ENCODE data around the gene PMIS2.
"Not testable (repeated sequence)": the region's sequence is repeated elsewhere in the genome, so short reads cannot be mapped to it uniquely, and the experiment has no call there.

PMIS2 gene

DNA sequence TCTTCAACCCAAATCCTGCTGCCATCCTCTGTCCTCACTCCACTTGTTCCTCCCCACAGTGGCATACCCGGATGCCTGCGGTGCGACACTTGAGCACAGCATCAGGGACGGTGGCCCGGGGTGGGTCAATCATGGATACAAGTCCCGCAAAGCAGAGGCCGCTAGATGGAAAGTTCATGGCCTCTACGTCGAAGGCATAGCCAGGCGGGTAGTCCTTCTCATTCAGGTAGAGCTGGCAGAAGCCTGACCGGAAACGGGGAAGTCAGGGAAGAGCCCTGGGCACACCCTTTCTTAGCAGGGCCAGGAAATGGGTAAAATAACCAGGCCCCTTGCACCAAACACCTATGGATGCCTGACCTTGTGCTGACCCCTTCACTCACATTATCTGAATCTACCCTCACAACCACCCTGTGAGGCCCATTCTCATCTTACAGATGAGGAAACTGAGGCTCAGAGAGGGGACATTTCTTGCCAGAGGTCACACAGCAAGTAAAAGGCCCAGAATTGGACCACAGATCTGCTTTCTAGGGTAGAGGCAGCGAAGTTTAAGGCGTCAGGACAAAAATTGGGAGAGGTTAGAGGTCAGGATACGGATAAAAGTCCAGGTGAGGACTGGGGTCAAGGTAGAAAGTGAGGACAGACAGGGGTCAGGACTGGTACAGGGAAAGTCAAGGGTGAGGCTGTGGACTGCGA lies 29.0 kb upstream of the PMIS2 start:
- DNase-seq = no peak

DNA sequence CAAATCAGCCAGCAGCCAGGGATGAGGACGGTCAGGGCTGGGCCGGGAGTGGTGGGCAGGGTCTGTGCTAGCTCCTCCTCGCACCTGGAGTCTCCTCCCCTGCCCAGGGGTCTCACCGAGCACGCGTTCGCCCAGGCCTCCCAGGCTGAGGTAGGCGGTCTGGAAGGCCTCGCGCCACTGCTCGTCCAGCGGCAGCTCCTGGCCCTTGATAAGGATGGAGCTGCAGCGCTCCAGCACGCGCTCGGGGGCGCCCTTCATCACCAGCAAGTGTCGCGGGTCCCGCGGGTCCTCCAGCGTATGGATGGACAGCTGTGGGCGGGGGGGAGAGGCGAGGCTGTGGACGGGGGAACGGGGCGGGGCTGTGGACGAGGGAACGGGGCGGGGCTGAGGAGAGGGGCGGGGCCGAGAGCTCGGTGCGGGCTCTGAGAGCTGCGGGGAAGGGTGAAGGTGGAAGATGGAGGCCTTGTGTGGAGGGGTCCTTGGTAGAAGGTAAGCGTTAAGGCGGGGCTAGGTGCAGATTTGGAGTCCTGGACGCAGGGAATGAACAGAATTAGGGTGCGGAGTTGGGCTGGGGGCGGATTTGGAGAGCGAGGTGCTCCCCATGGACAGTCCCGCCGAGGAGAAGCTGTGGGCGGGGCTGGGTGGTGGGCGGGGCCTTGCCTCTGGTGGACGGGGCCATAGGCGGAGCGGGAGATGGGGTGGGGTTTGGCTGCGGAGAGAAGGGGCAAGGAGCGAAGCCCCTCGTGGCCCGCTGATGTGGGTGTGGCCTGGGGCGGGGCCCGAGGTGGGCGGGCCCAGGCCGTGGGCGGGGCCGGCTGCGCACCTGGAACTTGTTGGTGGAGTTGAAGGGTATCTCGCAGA lies 28.2 kb upstream of the PMIS2 start:
- DNase-seq = peak; percentile 52 to 61

DNA sequence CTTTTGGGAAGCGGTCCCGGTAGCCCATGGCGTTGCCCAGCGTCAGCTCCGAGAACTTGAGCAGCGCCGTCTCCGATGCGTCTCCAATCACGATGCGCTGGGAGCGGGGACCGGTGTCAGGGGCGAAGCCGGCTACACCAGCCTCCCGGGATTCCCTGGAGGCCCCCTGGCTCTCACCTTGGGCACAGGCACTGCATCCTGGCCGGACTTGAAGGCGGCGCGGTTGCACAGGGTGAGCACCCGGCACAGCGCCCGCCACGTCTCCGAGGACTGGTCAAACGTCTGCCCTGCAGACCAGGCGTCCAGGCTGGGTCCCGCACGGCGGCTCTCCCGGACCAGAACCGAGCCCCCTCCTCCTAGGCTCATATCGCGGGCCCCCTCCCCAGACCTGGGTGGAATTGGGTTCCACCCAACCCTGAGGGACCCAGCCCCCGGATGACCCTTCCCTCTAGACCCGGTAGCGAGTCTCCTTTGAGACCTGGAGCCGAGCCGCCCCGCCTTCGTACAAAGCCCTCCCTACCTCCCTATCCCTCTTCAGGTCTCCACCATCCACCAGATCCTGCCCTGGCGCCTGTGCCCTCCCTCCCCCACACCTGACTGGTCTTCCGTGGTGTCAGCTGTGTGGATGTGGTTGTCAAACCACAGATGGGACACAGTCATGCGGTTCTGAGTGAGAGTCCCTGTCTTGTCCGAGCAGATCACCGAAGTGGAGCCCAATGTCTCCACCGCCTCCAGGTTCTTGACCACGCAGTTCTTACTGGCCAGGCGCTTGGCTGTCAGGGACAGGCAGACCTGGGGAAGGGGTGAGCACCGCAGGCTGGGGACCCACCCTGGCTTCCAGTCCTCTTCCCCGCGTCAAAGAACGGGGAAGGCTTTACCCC lies 27.3 kb upstream of the PMIS2 start:
- DNase-seq = no peak

DNA sequence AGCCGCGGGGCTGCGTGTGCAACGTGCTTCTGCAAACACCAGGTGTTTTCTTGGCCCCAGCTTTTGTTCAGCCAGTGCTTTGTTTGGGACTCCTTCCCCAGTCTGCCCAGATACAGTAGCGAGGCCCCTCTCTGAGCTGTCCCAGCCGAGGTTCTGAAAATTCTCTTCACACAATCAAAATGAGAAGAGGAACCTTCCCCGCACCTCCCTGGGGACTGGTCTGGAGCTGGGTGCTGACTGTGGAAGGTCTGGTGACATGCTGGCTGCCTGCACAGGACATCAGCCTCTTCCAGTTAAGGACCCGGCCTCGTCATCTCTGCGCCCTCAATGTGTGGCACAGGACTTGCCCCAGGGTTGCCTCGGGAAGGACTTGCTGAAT lies 26.7 kb upstream of the PMIS2 start:
- DNase-seq = no peak

DNA sequence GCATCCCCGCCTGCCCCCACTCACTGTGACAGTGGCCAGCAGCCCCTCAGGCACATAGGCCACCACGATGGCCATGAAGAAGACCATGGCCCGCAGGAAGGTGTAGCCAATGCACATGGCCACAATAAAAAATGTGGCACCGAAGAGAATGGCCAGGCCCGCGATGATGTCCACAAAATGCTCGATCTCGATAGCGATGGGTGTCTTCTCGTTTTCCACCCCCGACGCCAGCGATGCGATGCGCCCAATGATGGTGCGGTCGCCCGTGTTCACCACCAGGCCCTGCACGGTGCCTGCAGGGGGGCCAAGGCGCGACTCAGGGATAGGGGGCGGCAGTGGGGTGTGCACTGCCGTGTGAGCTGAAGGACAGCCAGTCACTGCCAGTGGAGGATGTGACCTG lies 26.2 kb upstream of the PMIS2 start:
- no peak for DNase-seq

DNA sequence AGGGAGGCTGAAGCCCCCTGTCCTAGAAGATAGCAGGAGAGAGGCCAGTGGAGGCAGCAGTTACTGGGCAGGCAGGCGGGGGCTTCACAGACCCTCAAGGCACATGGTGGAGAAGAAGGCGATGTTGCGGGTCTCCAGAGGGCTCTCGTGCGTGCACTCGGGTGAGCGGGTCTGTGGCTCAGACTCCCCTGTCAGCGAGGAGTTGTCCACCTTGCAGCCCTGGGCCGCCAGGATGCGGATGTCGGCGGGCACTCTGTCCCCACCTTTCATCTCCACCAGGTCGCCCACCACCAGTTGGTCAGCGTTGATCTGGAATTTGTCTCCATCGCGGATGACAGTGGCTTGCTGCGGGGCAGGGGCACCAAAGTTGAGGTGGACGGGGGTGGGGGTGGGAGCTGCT lies 25.7 kb upstream of the PMIS2 start:
- DNase-seq = no peak

DNA sequence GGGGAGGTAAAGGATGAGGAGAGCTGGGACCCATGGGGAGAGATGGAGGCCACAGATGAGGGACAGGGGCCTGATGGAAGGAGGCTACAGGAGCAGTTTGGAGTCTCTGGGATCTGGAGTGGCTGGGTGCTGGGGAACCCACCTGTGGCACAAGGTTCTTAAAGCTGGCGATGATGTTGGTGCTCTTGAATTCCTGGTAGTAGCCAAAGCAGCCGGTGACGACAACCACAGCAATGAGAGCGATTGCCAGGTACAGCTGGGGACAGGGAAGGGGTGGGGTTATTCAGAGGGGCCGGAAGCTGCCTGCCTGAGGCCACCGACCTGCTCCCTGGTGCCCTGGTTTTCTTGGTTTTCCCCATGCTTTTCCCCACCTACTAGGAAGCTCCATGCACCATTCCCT lies 25.3 kb upstream of the PMIS2 start:
- DNase-seq = no peak

DNA sequence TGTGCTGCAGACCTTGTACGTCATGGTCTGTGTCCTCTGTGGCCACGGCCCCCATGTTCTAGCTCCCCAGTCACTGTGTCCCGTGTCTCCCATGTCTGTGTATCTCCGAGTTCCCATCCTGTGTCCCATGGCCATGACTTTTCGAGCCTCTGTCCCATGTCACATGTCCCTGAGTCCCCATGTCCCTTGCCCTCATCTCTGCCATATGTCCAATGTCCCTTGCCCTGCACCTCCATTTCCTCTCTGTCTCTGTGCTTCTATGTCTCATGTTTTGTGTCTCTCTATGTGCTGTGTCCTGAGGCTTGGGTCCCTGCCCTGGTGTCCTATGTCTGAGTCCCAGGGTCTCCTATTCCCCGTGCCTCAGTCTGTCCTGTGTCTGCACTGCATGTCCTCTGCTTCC lies 24.5 kb upstream of the PMIS2 start:
- DNase-seq = no peak

DNA sequence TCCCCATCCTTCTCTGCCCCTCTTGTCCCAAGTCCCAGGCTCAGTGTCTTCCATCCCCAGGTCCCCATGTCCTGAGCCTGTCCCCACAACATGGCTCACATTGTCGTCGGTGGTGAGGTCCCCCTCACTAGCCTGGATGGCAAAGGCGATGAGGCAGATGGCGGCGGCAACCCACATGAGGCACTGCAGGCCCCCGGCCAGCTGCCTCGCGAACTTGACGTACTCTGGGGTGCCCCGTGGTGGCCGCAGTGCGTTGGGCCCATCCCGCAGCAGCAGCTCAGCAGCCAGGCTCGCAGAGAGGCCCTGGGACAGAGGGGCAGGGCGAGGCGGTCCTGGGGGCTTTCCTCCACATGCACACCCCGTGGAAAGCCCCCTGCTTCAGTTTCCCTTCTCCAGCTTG lies 23.6 kb upstream of the PMIS2 start:
- no peak for DNase-seq

DNA sequence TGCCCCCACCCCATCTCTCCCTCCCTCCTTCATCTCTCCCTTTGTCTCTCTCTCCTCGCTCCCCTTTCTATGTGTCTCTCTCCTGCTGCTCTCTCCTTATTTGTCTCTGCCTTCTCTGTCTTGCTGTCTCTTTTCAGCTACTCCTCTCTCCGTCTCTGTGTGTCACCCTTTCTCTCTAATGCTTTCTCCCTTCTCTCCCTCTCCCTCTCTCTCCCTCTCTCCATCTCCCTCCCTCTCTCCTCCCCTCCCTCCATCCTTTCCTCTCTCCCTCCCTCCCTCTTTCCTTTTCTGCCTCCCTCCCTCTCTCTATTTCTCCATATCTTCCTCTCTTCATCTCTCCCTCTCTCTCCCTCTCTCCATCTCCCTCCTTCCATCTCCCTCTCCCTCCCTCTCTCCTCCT lies 23.2 kb upstream of the PMIS2 start:
- DNase-seq = no peak

DNA sequence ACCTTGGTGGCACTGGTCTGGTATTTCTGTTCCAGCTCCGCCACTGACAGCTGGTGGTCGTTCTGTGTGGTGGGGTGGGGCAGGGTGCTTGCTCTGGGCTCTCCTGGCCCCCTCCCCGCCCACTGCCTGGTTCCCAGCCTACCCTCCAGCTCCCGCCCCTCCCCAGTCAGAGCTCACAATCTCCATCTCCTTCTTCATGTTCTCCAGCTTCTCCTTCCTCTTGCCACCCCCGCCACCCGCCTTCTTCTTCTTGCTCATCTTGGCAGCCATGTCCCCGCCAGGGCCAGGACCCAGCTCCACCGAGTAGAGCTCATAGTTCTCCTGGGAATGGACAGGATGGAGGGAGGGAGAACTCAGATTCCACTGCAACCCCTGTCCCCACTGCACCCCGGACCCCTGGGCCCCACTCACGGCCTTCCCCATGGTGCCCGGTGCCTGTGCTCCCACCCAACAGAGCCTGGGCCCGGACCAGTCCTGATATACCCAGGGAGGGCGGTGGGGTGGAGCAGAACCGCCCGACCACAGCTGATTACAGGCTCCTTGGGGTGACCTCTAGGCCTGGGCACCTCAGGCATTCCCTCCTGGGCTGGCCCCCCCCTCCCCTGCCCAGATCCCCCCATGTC lies 22.7 kb upstream of the PMIS2 start, which contains the start of gene ATP4A:
ATP4A (minus strand) TSS at position 452 of the 623 bp plus-strand sequence; CDS start at position 423, 29 bp downstream.
- no peak for DNase-seq

DNA sequence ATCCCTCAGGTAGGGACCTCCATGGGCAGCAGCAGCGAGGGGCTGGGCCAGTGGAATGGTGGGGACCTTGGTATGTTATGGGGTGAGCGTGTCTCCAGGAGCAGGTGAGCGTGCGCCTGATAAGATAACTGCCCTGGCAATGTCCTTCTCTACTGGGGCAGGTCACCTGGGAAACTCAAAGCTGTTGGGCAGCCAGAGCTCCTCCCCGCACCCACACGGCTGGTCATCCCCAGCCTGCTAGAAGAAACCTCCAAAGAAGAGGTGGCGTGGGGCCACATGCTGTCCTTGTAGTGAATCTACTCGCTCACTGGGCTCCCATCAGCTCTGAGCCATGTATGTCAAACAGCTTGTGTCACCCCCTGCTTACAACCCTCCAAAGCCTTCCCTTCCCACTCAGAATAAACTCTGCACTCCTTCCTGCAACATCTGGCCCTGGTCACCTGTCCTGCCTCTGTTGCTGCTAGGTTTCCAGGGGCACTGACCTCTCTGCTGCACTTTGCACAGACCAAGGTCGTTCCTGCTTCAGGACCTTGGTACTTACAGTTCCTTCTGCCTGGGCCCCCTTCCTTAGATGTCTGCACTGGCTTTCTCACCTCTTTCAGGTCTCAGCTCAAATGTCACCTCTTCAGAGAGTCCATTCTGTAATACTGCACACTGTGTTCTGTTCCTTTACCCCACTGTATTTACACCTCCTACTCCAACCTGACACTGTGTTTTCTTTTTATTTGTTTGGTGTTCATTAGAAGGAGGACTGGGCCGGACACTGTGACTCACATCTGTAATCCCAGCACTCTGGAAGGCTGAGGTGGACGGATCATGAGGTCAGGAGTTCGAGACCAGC lies 20.7 kb upstream of the PMIS2 start:
- no peak for DNase-seq

DNA sequence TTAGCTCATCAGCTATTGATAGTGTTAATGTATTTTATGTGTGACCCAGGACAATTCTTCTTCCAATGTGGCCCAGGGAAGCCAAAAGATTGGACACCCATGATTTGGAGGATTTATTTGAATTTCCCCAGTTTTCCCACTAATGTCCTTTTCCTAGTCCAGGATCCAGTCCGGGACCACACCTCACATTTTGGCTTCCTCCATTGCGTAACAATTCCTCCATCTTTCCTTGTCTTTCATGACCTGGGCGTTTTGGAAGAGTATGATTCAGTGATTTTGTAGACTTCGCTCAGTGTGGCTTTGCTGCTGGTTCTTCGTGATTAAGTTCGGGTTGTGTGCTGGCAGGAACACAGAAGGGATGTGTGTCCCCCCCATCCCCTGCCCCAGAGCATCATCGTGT lies 19.2 kb upstream of the PMIS2 start:
- no peak for DNase-seq

DNA sequence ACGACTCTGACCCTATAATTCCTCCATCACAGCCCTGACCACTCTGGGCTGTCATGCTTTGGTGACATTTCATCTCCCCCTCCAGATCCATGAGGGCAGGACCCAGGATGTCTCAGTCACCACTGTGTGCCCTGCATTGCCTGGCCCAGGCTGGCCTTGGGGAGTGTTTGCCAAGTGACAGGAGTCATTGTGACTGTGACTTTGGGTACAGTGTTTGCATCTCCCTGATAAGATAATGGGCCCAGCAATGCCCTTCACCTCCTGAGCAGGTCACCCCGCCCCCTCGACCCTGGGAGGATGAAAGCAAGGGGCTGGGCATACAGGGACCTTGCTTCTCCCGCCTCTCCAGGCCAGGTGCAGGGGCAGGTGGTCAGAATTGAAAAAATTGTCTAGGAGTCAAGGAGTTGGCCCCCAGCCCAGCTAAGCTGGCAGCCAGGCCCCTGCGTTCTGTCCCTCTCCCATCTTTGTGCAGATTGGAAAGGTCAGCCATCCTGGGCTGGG lies 16.6 kb upstream of the PMIS2 start:
- no peak for DNase-seq

DNA sequence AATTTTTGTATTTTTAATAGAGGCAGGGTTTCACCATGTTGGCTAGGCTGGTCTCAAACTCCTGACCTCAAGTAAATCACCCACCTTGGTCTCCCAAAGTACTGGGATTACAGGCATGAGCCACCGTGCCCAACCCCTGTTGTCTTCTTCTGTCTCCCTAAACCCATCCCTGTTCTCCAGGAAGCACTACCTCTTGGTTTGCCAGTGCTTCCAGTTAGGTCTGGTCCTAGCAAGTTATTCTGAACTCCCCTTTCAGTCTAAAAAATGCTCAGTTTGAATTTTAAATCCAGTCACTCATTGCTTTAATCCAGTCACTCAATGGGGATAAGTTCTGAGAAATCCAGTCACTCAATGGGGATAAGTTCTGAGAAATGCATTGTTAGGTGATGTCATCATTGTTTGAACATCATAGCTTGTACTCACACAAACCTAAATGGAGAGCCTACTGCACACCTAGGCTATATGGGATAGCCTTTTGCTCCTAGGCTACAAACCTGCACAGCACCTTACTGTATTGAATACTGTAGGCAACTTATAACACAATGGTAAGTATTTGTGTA lies 14.5 kb upstream of the PMIS2 start:
- DNase-seq = no peak

DNA sequence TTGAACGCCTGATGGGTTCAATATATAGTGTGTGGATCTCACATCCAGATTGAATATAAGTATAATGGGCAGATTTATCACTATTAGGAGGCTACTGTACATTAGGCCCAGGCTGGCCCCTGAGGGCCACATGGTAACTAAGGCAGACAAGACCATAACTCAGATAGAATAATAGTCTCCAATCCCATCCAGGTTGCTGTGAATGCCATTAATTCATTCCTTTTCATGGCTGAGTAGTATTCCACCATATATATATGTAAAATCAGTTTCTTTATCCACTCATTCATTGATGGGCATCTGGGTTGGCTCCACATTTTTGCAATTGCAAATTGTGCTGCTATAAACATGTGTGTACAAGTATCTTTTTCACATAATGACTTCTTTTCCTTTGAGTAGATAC lies 8.1 kb upstream of the PMIS2 start:
- DNase-seq = no peak

DNA sequence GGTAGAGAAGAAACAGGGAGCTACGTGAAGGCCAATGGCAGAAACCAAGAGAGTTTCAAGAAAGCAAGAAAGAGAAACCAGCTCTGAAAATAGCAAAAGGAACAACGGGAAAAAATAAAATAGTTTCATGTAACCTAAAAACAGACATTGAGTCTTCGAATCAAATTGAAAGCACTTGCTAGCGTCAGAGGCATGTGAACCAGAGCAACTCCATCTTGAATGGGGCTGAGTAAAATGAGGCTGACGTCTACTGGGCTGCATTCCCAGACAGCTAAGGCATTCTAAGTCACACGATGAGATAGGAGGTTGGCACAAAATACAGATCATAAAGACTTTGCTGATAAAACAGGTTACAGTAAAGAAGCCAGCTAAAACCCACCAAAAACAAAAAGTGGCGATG lies 7.3 kb upstream of the PMIS2 start:
- no peak for DNase-seq

DNA sequence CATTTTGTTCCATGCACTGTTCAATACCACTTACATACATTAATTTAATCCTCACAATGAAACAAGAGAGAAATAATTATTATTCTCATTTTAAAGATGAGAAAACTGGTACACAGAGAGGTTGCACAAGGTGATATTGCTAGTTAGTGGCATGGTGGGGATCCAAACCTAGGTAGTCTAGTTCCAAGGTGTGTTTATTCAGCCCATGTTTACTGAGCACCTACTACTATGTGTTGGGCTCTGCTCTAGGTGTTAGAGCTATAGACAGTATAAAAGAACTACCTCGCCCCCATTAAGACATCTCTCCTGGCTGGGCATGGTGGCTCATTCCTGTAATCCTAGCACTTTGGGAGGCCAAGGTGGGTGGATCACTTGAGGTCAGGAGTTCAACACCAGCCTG lies 3.2 kb upstream of the PMIS2 start:
- no peak for DNase-seq

DNA sequence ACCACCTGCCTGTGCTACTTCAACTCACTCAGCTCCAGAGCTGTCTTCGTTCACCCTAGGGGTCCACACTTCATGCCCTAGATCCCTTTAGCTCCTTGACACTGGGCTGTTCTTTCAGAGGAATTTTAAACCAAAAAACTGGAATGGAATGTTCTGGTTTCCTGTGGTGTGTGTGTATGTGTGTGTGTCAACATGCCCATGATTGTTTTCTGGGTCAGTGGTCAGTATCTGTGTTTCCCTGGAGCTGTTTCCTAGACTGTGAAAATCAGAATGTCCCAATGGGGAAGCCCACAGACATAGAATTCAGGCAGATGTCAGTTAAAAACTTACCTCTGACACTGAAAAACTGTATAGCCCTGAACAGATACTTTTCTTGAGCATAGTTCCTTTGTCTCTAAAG lies 1.3 kb downstream of the PMIS2 start:
- DNase-seq = no peak

DNA sequence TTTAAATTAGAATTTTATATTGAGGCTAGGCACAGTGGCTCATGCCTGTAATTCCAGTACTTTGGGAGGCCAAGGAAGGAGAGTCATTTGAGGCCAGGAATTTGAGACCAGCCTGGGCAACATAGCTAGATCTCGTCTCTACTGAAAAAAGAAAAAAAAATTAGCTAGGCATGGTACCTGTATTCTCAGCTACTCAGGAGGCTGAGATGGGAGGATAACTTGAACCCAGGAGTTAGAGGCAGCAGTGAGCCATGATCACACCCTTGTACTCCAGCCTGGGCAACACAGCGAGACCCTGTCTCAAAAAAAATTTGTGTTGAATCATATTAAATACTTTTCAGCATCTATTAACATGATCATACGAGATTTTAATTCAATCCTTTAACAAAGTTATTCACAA lies 4.9 kb downstream of the PMIS2 start:
- DNase-seq = no peak

DNA sequence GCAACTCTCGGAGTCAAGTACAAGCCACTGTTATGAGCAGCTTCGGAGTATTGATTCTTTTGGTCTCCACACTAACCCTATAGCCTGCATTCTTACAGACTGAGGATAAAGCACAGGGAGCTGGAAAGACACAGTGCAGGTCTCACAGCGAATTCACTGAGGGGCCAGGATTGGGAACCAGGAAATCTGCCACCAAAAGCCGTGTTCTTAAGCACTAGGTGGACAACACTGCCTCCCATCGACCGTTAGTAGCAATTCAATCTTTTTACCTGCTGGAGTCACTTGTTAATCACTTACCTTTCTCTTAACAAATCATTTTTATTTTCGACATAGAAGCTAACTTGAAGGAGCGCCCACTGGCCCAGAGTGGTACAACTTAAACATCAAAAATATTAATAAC lies 6.3 kb downstream of the PMIS2 start:
- DNase-seq = peak; percentile 17 to 39

DNA sequence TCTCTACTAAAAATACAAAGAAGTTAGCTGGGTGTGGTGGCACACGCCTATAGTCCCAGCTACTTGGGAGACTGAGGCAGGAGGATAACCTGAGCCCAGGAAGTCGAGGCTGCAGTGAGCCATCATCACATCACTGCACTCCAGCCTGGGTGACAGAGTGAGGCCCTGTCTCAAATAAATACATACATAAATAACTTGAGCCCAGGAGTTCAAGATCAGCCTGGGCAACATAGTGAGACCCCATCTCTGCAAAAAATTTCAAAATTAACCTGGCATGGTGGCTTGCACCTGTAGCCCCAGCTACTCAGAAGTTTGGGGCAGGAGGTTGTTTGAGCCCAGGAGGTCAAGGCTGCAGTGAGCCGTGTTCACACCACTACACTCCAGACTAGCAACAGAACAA lies 9.1 kb downstream of the PMIS2 start:
- DNase-seq = not testable (repeated sequence)
